BE2C (cell line): ENCODE results near the gene CD83.

Experiments
- DNase-seq: peaks from one replicate; pipeline ENCODE4 v3.0.0-alpha.2; 2020
- H3K27me3 ChIP-seq: fragments of 250-450 bp; sonication (Bioruptor Pico); 2 replicates; pipeline ENCODE4 v1.5.1; 2020; ENCODE audit warnings: mild to moderate bottlenecking
- H3K36me3 ChIP-seq: fragments of 250-450 bp; sonication (Bioruptor Pico); 2 replicates; pipeline ENCODE4 v1.5.1; 2020; ENCODE audit warnings: mild to moderate bottlenecking
- H3K4me1 ChIP-seq: fragments of 250-450 bp; sonication (Bioruptor Pico); 2 replicates; pipeline ENCODE4 v1.5.1; 2020
- H3K4me3 ChIP-seq: 2 replicates; pipeline ENCODE4 v1.5.1; 2011; ENCODE audit warnings: low read depth, low read length
- H3K9me3 ChIP-seq: fragments of 250-450 bp; sonication (Bioruptor Pico); 2 replicates; pipeline ENCODE4 v1.5.1; 2020
- TF ChIP-seq, protein P1 (sequence below): IDR thresholded peaks from 2 replicates; pipeline ENCODE4 v1.5.1; 2012; ENCODE audit warnings: mild to moderate bottlenecking, low read depth, low read length

CD83 gene

DNA sequence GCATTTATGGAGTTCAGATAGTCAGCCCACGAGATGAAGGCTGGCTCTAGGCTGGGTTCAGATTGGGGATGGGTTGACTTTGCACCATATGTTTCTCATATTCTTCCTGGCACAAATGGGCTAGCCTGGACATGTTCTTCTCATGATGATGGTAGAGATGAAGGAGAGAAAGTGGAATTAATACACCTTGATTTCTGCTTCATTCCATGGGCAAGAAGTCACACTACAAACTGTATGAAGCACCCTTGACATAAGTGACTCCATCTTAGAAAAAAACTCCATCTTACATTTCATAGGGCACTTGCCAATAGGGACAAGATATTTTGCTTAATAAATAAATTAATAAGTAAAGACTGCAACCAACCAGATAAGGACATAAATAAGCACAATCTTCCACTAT, 12.0 kb upstream of the CD83 start:
- no peaks in the 10 kb centered on the region for H3K4me1 ChIP-seq
- H3K27me3 ChIP-seq = no peaks in the 10 kb centered on the region
- TF ChIP-seq, protein P1, sequence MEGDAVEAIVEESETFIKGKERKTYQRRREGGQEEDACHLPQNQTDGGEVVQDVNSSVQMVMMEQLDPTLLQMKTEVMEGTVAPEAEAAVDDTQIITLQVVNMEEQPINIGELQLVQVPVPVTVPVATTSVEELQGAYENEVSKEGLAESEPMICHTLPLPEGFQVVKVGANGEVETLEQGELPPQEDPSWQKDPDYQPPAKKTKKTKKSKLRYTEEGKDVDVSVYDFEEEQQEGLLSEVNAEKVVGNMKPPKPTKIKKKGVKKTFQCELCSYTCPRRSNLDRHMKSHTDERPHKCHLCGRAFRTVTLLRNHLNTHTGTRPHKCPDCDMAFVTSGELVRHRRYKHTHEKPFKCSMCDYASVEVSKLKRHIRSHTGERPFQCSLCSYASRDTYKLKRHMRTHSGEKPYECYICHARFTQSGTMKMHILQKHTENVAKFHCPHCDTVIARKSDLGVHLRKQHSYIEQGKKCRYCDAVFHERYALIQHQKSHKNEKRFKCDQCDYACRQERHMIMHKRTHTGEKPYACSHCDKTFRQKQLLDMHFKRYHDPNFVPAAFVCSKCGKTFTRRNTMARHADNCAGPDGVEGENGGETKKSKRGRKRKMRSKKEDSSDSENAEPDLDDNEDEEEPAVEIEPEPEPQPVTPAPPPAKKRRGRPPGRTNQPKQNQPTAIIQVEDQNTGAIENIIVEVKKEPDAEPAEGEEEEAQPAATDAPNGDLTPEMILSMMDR = no peak
- DNase-seq = no peak
- H3K9me3 ChIP-seq = no peaks in the 10 kb centered on the region
- no peaks in the 10 kb centered on the region for H3K36me3 ChIP-seq
- no peak overlapping the region for H3K4me3 ChIP-seq

DNA sequence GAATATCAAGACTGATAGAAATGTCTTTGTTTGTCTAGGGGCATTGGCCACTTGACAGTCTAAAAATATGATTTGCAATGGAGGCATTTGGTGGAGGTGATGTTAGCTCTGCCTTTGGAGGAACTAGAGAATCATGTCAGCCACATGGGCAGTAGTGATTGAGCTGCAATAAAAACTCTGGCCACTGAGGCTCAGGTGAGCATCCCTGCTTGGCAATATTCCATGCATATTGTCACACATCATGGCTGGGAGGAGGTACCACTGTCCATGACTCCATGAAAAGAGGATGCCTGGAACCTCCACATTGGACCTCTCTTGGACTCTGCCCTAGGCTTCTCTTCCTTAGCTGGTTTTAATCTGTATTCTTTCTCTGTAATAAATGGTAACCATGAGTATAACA, 10.6 kb upstream of the CD83 start:
- H3K4me1 ChIP-seq = no peaks in the 10 kb centered on the region
- no peak overlapping the region for H3K4me3 ChIP-seq
- H3K27me3 ChIP-seq = no peaks in the 10 kb centered on the region
- no peaks in the 10 kb centered on the region for H3K36me3 ChIP-seq
- no peaks in the 10 kb centered on the region for H3K9me3 ChIP-seq
- no peak for DNase-seq
- TF ChIP-seq, protein P1 = no peak

DNA sequence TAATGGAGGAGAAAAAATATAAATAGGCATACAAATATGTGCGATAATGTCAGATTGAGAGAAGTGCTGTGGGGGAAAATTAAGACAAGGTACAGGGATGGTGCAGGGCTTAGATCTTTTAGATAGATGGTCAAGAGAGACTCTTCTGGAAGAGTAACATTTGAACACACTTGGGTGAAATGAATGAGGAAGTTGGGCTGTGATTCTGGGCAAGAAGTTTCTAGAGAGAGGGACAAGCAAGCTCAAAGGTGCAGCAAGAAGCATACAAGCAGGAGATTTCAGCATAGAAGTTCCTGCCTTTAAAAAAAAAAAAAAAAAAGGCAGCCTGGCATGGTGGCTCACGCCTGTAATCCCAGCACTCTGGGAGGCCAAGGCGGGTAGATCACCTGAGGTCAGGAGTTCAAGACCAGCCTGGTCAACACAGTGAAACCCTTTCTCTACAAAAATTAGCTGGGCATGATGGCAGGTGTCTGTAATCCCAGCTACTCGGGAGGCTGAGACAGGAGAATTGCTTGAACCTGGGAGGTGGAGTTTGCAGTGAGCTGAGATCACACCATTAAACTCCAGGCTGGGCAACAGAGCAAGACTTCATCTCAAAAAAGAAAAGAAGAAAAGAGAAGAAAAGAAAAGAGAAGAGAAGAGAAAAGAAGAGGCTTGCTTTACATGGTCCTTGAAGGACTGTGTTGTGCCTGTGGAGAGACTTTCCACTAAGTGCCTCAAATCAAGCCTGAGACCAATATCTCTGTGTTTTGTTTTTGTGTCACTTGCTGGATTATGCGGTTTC, 9.7 kb upstream of the CD83 start:
- H3K27me3 ChIP-seq = no peaks in the 10 kb centered on the region
- H3K4me3 ChIP-seq = no peak overlapping the region
- no peaks in the 10 kb centered on the region for H3K36me3 ChIP-seq
- H3K4me1 ChIP-seq = no peaks in the 10 kb centered on the region
- no peaks in the 10 kb centered on the region for H3K9me3 ChIP-seq
- TF ChIP-seq, protein P1 = no peak
- DNase-seq = no peak

DNA sequence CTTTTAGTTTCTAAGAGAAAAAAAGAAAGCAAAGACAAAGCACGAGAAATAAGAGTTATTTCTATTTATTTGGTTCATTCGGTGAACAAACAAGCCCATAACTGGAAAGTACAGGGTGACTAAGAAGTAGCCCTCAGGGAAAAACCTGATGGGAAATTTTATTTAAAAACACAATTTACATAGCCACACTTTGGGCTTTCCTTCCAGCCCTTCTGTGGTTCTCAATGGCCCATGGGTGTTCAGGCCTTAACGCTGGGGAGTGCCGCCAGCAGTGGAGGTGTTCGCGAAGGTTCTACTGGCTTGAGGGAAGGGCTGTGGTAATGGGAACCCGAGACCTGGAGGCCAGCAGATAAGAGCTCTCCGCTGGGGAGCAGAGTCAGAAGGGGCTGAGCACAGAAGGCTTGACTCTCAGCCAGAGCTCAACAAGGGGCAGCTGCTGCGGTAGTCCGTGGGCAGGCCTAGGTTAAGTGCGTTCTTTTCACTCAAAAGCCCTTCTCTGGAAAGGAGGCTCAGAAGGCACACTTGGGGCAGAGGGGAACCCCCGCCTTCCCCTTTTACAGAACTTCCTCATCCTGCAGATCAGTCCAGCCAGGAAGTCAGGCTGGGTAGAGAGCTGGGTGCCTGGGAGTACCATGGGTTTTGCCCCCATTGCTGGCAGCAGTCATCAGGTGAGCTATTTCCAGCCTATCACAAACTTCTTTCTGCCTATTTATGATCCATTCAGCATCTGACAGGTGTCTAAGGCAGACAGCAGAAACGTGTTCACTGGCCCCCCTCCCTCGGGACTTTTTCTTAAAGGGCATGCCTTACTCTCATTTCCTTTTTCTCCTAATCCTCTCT, 8.8 kb upstream of the CD83 start:
- Histone ChIP-seq H3K4me3 (no peak overlapping the region), H3K36me3 (no peaks in the 10 kb centered on the region), H3K4me1 (no peaks in the 10 kb centered on the region), H3K27me3 (no peaks in the 10 kb centered on the region), H3K9me3 (no peaks in the 10 kb centered on the region)
- TF ChIP-seq, protein P1 = no peak
- no peak for DNase-seq

DNA sequence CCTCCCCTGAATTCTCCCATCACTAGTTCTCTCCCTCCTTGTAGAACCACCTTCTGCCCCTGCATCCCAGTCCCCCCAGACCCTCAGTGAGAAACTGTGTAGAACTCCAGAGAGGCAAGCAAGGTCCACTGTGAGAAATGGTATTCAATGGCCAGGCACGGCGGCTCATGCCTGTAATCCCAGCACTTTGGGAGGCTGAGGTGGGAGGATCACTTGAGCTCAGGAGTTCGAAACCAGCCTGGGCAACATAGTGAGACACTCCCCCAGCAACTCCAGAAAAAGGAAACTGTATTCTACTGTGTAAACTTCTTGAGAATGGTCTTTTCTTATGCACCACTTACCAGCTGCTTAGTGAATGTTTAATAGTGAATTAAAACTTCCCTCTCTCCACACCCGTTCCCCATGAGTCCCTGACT, 8.2 kb upstream of the CD83 start:
- no peak overlapping the region for H3K4me3 ChIP-seq
- TF ChIP-seq, protein P1 = no peak
- no peaks in the 10 kb centered on the region for H3K9me3 ChIP-seq
- H3K36me3 ChIP-seq = no peaks in the 10 kb centered on the region
- H3K4me1 ChIP-seq = no peaks in the 10 kb centered on the region
- no peaks in the 10 kb centered on the region for H3K27me3 ChIP-seq
- no peak for DNase-seq
